Kidney (tissue), 14 donors: ENCODE results near the gene STPG3. TPM values are rescaled to one million over a fixed set of nuclear protein-coding genes. Genes with fewer than 3 reads are reported as not detected.

ENCODE experiments used
- DNase-seq, 5 donors: peaks; one replicate each; pipeline ENCODE4 v3.0.0-alpha.2; 2013 to 2020
- FAIRE-seq: peaks from 2 replicates; lab custom pipeline; 2012; peaks lifted over from hg19 to GRCh38; lab: Jason Lieb, UNC
- H3K27ac ChIP-seq, 2 donors: one replicate each; pipeline ENCODE4 v1.7.0; 2013; ENCODE audit warnings: low read depth in 2 of 2, low read length in 2 of 2, inconsistent platforms in 1 of 2
- H3K27me3 ChIP-seq: one replicate; pipeline ENCODE4 v1.7.1; 2013; ENCODE audit warnings: low read length, inconsistent platforms; ENCODE audit not compliant: control insufficient read depth, insufficient read depth
- H3K36me3 ChIP-seq, 3 donors: one replicate each; pipeline versions ENCODE4 v1.7.0 to v1.7.1; 2013; ENCODE audit warnings: low read length in 3 of 3, control low read depth in 1 of 3, inconsistent platforms in 1 of 3; ENCODE audit not compliant: insufficient read depth in 3 of 3, control insufficient read depth in 2 of 3
- H3K4me1 ChIP-seq, 3 donors: one replicate each; pipeline versions ENCODE4 v1.7.0 to v1.7.1; 2013; ENCODE audit warnings: low read length in 3 of 3, inconsistent platforms in 1 of 3, low read depth in 1 of 3; ENCODE audit not compliant: control insufficient read depth in 2 of 3, insufficient read depth in 2 of 3
- H3K4me3 ChIP-seq, 3 donors: one replicate each; pipeline versions ENCODE4 v1.7.0 to v1.8.1; 2013; ENCODE audit warnings: low read length in 3 of 3, control low read depth in 1 of 3, inconsistent platforms in 1 of 3
- H3K9ac ChIP-seq, 3 donors: one replicate each; pipeline versions ENCODE4 v1.7.0 to v1.7.1; 2013; ENCODE audit warnings: low read length in 3 of 3, control low read depth in 1 of 3, inconsistent platforms in 1 of 3
- H3K9me3 ChIP-seq, 3 donors: one replicate each; pipeline versions ENCODE4 v1.7.0 to v1.7.1; 2013; ENCODE audit warnings: low read length in 3 of 3, control low read depth in 1 of 3, inconsistent platforms in 1 of 3; ENCODE audit not compliant: control insufficient read depth in 2 of 3, insufficient read depth in 1 of 3
- CTCF ChIP-seq: IDR thresholded peaks from 3 replicates; pipeline ENCODE4 v1.5.1; 2012; ENCODE audit warnings: mild to moderate bottlenecking, moderate library complexity, borderline replicate concordance; ENCODE audit not compliant: insufficient read depth; ENCODE audit errors: extremely low read depth
- intact Hi-C: fragments of 100-400 bp; cut with DNase I; formaldehyde crosslinking; loops from one replicate; pipeline ENCODE4 v1.11.1; 2022
- polyA plus RNA-seq: library from polyadenylated mRNA; stranded (reverse); fragments of 350-450 nt; fragmentation: Illumina TruSeq; extraction: RNeasy Lipid Tissue Mini Kit (QIAGEN cat#74804); gene quantifications from one replicate; pipeline ENCODE4 v1.2.3, GENCODE V29; 2014; ENCODE audit warnings: low read depth, low replicate concordance; ENCODE audit not compliant: insufficient read depth
- total RNA-seq: library from RNA; stranded (reverse); fragmentation: NEBNext Ultra II Directional; extraction: Animal tissue kit (Norgen Biotek cat#: 25700); gene quantifications from one replicate; pipeline ENCODE4 v1.2.1, GENCODE V29; 2021
- donor health status: control.
- donor health status: control.
- donor health status: control.
- donor health status: control.
- donor health status: control.
- donor health status: DM: yes; HTN: yes; CAD: no.
- donor health status: Normal renal cell carcinoma (clear cell type).

STPG3 gene
- total and polyA plus RNA-seq, 2 donors from 2014 or later: 0.38 TPM; not detected in 1

DNA sequence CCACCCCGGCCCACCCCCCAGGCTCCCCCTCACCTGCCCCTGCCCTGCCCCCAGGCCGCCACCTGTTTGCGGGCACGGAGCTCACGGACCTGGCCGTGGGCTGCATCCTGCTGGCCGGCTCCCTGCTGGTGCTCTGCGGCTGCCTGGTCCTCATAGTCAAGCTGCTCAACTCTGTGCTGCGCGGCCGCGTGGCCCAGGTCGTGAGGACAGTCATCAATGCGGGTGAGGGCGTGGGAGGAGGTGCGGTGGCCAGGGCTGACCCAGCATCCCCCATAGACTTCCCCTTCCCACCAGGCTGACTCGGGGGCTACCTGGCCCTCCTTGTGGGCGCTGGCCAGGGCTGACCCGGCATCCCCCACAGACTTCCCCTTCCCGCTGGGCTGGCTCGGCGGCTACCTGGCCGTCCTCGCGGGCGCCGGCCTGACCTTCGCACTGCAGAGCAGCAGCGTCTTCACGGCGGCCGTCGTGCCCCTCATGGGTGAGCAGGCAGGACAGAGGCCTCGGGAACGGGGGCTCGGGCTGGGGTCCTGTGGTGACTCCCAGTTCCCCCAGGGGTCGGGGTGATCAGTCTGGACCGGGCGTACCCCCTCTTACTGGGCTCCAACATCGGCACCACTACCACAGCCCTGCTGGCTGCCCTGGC, 16.9 kb upstream of the STPG3 start:
- H3K27ac ChIP-seq: no peak overlapping the region
- H3K36me3 ChIP-seq: no peaks in the 10 kb centered on the region
- H3K27me3 ChIP-seq: no peaks in the 10 kb centered on the region
- DNase-seq (no peak), FAIRE-seq (no peak)
- intact Hi-C loops: loop anchor here (10.0 kb wide), 1 partner anchor 119 kb away; the partner anchor contains the start of gene DPP7
- no peaks in the 10 kb centered on the region for H3K9me3 ChIP-seq
- H3K4me1 ChIP-seq: peaks cover 0 to 10% (median 7%) of the 10 kb centered on the region in 3 donors
- no peak overlapping the region for H3K9ac ChIP-seq
- TF ChIP-seq CTCF: no peak
- H3K4me3 ChIP-seq: no peak overlapping the region

DNA sequence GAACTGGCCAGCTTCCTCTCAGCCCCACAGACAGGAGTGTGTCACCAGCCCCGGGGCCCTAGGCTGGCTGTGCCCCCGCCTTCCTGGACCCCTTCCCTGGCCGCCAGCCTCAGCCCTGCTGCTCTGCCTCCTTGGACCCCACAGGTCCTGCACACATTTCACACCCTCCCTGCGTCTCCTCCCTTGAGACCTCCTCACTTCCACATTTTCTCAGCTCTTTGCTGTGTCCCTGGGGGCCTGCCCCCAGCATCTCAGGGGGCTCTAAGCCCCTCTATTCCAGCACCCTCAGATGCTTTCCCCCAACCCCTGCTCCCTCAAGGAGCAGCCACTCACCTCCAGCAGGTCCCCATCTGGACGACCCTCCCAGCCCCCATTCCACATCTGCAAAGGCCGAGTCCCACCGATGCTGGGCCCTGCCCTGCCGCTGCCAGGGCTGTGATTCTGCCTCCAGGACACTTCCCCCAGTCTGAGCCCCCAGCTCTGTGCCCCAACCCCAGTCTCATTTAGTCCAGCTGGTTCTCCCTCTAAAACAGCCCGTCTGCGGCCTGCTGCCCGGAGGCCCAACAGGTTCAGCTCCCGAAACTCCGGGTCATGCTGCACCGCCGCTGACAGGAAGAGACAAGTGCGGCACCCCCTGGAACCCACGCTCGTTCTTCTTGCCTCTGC, 16.2 kb upstream of the STPG3 start:
- FAIRE-seq (no peak), DNase-seq (no peak)
- TF ChIP-seq CTCF: no peak
- Histone ChIP-seq H3K27me3 (no peaks in the 10 kb centered on the region), H3K9me3 (no peaks in the 10 kb centered on the region), H3K4me3 (no peak overlapping the region), H3K36me3 (no peaks in the 10 kb centered on the region), H3K27ac (no peak overlapping the region), H3K4me1 (peaks cover 0 to 8% (median 4%) of the 10 kb centered on the region in 3 donors), H3K9ac (no peak overlapping the region)
- intact Hi-C loops: loop anchor here (10.0 kb wide), 1 partner anchor 120 kb away; the partner anchor contains the start of gene DPP7

DNA sequence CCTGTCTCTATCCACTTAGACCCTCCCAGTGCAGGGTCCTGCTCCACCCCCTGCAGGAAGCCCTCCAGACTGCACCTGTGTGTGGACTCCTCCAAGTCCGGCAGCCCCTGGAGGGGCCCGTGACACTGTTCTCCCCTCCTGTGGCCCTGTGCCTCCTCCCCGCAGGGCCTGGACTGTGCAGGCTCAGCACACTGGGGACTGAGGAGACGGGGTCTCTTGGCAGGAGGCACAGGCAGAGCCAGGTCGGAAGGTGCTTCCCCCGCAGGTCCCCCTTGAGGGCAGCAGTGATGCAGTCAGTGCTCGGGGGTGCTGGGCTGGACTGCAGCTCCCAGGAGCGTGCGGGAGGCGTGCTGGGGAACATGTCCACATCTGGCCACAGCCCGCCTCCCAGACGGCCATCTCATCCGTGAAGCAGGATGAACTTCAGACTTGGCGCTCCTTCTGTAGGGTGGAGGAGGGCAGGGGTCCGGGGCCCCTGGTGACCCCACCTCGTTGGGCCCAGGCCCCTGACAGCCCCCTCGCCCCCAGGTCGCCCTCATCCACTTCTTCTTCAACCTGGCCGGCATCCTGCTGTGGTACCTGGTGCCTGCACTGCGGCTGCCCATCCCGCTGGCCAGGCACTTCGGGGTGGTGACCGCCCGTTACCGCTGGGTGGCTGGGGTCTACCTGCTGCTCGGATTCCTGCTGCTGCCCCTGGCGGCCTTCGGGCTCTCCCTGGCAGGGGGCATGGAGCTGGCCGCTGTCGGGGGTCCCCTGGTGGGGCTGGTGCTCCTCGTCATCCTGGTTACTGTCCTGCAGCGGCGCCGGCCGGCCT, 15.5 kb upstream of the STPG3 start:
- Histone ChIP-seq H3K4me3 (no peak overlapping the region), H3K9me3 (no peaks in the 10 kb centered on the region), H3K27ac (no peak overlapping the region), H3K36me3 (no peaks in the 10 kb centered on the region), H3K27me3 (no peaks in the 10 kb centered on the region), H3K9ac (no peak overlapping the region), H3K4me1 (peaks cover 0 to 8% (median 4%) of the 10 kb centered on the region in 3 donors)
- no peak for FAIRE-seq
- TF ChIP-seq CTCF: no peak
- DNase-seq: no peak
- intact Hi-C loops: loop anchor here (10.0 kb wide), 1 partner anchor 121 kb away; the partner anchor contains the start of gene DPP7
